ENCODE measurements around the gene KDM4B. TPM values are rescaled to one million over a fixed set of nuclear protein-coding genes. Genes with fewer than 3 reads are reported as not detected.

Gene KDM4B
- total RNA-seq, 2 donors from 2014 or later = 27.8 to 38.5 TPM

GRCh38 chr19:5181329-5181728 lies 212.4 kb downstream of the KDM4B start:
- no peak overlapping the region for H3K4me3 ChIP-seq (ENCODE audit: low read length)
- no peak overlapping the region for H3K4me3 Mint-ChIP-seq
- H3K36me3 ChIP-seq (ENCODE audit: control insufficient read depth, insufficient read depth, low read length) = no peaks in the 10 kb centered on the region
- H3K9ac ChIP-seq (ENCODE audit: extremely low read depth, low read length, poor library complexity, severe bottlenecking) = no peak overlapping the region
- no peak overlapping the region for H3K27ac Mint-ChIP-seq
- H3K27me3 Mint-ChIP-seq (ENCODE audit: insufficient read depth) = peaks cover 2% of the 10 kb centered on the region
- H3K36me3 Mint-ChIP-seq (ENCODE audit: low read depth) = no peaks in the 10 kb centered on the region
- H3K4me1 Mint-ChIP-seq = peaks cover 6% of the 10 kb centered on the region
- H3K9me3 Mint-ChIP-seq = peaks cover 2% of the 10 kb centered on the region
- H3K27me3 ChIP-seq (ENCODE audit: control insufficient read depth, insufficient read depth, low read length, poor library complexity, severe bottlenecking) = no peaks in the 10 kb centered on the region
- H3K27ac ChIP-seq (ENCODE audit: low read depth, low read length) = no peak overlapping the region
- H3K4me1 ChIP-seq (ENCODE audit: control insufficient read depth, insufficient read depth, low read length) = no peaks in the 10 kb centered on the region
- H3K9me3 ChIP-seq (ENCODE audit: control insufficient read depth, low read length) = no peaks in the 10 kb centered on the region
- TF ChIP-seq CTCF (conservative IDR thresholded peaks at IDR 0.05) = no peak
- no peak for DNase-seq
- 71% methylated on average over 1 of the region's 2 CpGs; no CpG with 5 or more reads in 1 of the 2 experiments for WGBS, 2 experiments (ENCODE audit: insufficient coverage in 1 of 2, insufficient read length in 1 of 2)

GRCh38 chr19:5182751-5183150 lies 213.8 kb downstream of the KDM4B start:
- Histone ChIP-seq H3K27me3 (ENCODE audit: control insufficient read depth, insufficient read depth, low read length, poor library complexity, severe bottlenecking) (no peaks in the 10 kb centered on the region), H3K4me3 (ENCODE audit: low read length) (no peak overlapping the region), H3K4me1 (ENCODE audit: control insufficient read depth, insufficient read depth, low read length) (no peaks in the 10 kb centered on the region), H3K36me3 (ENCODE audit: control insufficient read depth, insufficient read depth, low read length) (no peaks in the 10 kb centered on the region), H3K9me3 (ENCODE audit: control insufficient read depth, low read length) (no peaks in the 10 kb centered on the region), H3K9ac (ENCODE audit: extremely low read depth, low read length, poor library complexity, severe bottlenecking) (no peak overlapping the region), H3K27ac (ENCODE audit: low read depth, low read length) (no peak overlapping the region)
- TF ChIP-seq CTCF (conservative IDR thresholded peaks at IDR 0.05) = no peak
- H3K4me3 Mint-ChIP-seq = no peak overlapping the region
- WGBS, 2 experiments (ENCODE audit: insufficient coverage in 1 of 2, insufficient read length in 1 of 2) = 85 to 93% methylated on average over 7 to 10 of the region's 10 CpGs
- H3K9me3 Mint-ChIP-seq = peaks cover 2% of the 10 kb centered on the region
- no peak overlapping the region for H3K27ac Mint-ChIP-seq
- H3K4me1 Mint-ChIP-seq = peaks cover 5% of the 10 kb centered on the region
- no peak for DNase-seq
- H3K27me3 Mint-ChIP-seq (ENCODE audit: insufficient read depth) = peaks cover 2% of the 10 kb centered on the region
- no peaks in the 10 kb centered on the region for H3K36me3 Mint-ChIP-seq (ENCODE audit: low read depth)

DNA sequence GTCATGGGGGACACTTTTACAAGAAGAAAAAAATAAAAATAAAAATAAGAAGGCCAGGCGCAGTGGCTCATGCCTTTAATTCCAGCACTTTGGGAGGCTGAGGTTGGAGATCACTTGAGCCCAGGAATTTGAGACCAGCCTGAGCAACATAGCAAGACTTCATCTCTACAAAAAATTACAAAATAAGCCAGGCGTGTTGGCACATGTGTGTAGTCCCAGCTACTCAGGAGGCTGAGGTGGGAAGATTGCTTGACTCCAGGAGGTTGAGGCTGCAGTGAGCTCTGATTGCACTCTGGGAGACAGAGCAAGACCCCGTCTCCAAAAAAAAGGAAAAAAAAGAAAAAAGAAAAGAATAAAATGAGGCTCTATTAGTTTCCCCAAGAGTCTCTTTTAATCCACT lies 214.7 kb downstream of the KDM4B start:
- H3K36me3 ChIP-seq (ENCODE audit: control insufficient read depth, insufficient read depth, low read length) = no peaks in the 10 kb centered on the region
- DNase-seq = no peak
- no peaks in the 10 kb centered on the region for H3K9me3 ChIP-seq (ENCODE audit: control insufficient read depth, low read length)
- peaks cover 2% of the 10 kb centered on the region for H3K9me3 Mint-ChIP-seq
- no peak for TF ChIP-seq CTCF (conservative IDR thresholded peaks at IDR 0.05)
- H3K4me1 ChIP-seq (ENCODE audit: control insufficient read depth, insufficient read depth, low read length) = no peaks in the 10 kb centered on the region
- H3K9ac ChIP-seq (ENCODE audit: extremely low read depth, low read length, poor library complexity, severe bottlenecking) = no peak overlapping the region
- no peak overlapping the region for H3K27ac ChIP-seq (ENCODE audit: low read depth, low read length)
- H3K27me3 Mint-ChIP-seq (ENCODE audit: insufficient read depth) = peaks cover 2% of the 10 kb centered on the region
- no peaks in the 10 kb centered on the region for H3K36me3 Mint-ChIP-seq (ENCODE audit: low read depth)
- no peak overlapping the region for H3K27ac Mint-ChIP-seq
- no peak overlapping the region for H3K4me3 ChIP-seq (ENCODE audit: low read length)
- no peaks in the 10 kb centered on the region for H3K27me3 ChIP-seq (ENCODE audit: control insufficient read depth, insufficient read depth, low read length, poor library complexity, severe bottlenecking)
- WGBS, 2 experiments (ENCODE audit: insufficient coverage in 1 of 2, insufficient read length in 1 of 2) = 94 to 100% methylated on average over 1 to 3 of the region's 3 CpGs
- no peak overlapping the region for H3K4me3 Mint-ChIP-seq
- H3K4me1 Mint-ChIP-seq = no peaks in the 10 kb centered on the region
